ENCODE data around the gene FAM217A.

FAM217A gene

GRCh38 chr6:4088704-4089103 is 9.8 kb upstream of the FAM217A start:
- peaks cover 4% of the 10 kb centered on the region for H3K4me1 ChIP-seq (ENCODE audit: insufficient read depth, poor library complexity, severe bottlenecking)
- H3K36me3 ChIP-seq (ENCODE audit: low read depth) = no peaks in the 10 kb centered on the region
- no peak overlapping the region for H3K27ac ChIP-seq (ENCODE audit: poor library complexity, severe bottlenecking)
- H3K9me3 ChIP-seq (ENCODE audit: severe bottlenecking) = no peaks in the 10 kb centered on the region
- no peak for TF ChIP-seq CTCF (IDR thresholded peaks at IDR 0.05; ENCODE audit: poor library complexity, severe bottlenecking)
- no peak overlapping the region for H3K4me3 ChIP-seq (ENCODE audit: severe bottlenecking)
- H3K27me3 ChIP-seq (ENCODE audit: insufficient read depth, poor library complexity, severe bottlenecking) = no peaks in the 10 kb centered on the region
- ATAC-seq (ENCODE audit: low read depth) (no peak), DNase-seq (ENCODE audit: low spot score) (no peak)

- Histone ChIP-seq H3K9me3 (ENCODE audit: severe bottlenecking) (no peaks in the 10 kb centered on the region), H3K4me1 (ENCODE audit: insufficient read depth, poor library complexity, severe bottlenecking) (peaks cover 4% of the 10 kb centered on the region), H3K36me3 (ENCODE audit: low read depth) (no peaks in the 10 kb centered on the region), H3K27me3 (ENCODE audit: insufficient read depth, poor library complexity, severe bottlenecking) (no peaks in the 10 kb centered on the region), H3K27ac (ENCODE audit: poor library complexity, severe bottlenecking) (no peak overlapping the region), H3K4me3 (ENCODE audit: severe bottlenecking) (no peak overlapping the region)
- no peak for TF ChIP-seq CTCF (IDR thresholded peaks at IDR 0.05; ENCODE audit: poor library complexity, severe bottlenecking)
- DNase-seq (ENCODE audit: low spot score) = no peak
- peak; percentile 64; the same call in 2 of the 3 replicates for ATAC-seq (ENCODE audit: low read depth)
Observed at GRCh38 chr6:4085332-4085700, 6.4 kb upstream of the FAM217A start.

GRCh38 chr6:4084444-4085331 is 5.8 kb upstream of the FAM217A start:
- TF ChIP-seq CTCF (IDR thresholded peaks at IDR 0.05; ENCODE audit: poor library complexity, severe bottlenecking) = no peak
- no peak for ATAC-seq (ENCODE audit: low read depth)

GRCh38 chr6:4074478-4075235 is 4.3 kb downstream of the FAM217A start:
- Histone ChIP-seq H3K36me3 (ENCODE audit: low read depth) (no peaks in the 10 kb centered on the region), H3K9me3 (ENCODE audit: severe bottlenecking) (no peaks in the 10 kb centered on the region), H3K4me1 (ENCODE audit: insufficient read depth, poor library complexity, severe bottlenecking) (peaks cover 4% of the 10 kb centered on the region), H3K27me3 (ENCODE audit: insufficient read depth, poor library complexity, severe bottlenecking) (no peaks in the 10 kb centered on the region), H3K27ac (ENCODE audit: poor library complexity, severe bottlenecking) (no peak overlapping the region), H3K4me3 (ENCODE audit: severe bottlenecking) (no peak overlapping the region)
- no peak for TF ChIP-seq CTCF (IDR thresholded peaks at IDR 0.05; ENCODE audit: poor library complexity, severe bottlenecking)
- no peak for ATAC-seq (ENCODE audit: low read depth)
- no peak for DNase-seq (ENCODE audit: low spot score)

More at GRCh38 chr6:4084444-4085331, 5.8 kb upstream of the FAM217A start:
- no peak for DNase-seq (ENCODE audit: low spot score)
- Histone ChIP-seq H3K27me3 (ENCODE audit: insufficient read depth, poor library complexity, severe bottlenecking) (no peaks in the 10 kb centered on the region), H3K36me3 (ENCODE audit: low read depth) (no peaks in the 10 kb centered on the region), H3K4me3 (ENCODE audit: severe bottlenecking) (no peak overlapping the region), H3K4me1 (ENCODE audit: insufficient read depth, poor library complexity, severe bottlenecking) (peaks cover 4% of the 10 kb centered on the region), H3K9me3 (ENCODE audit: severe bottlenecking) (no peaks in the 10 kb centered on the region), H3K27ac (ENCODE audit: poor library complexity, severe bottlenecking) (no peak overlapping the region)

Data from RWPE2 (cell line).